H1 (cell line): ENCODE data around the gene HMCN1. TPM values are rescaled to one million over a fixed set of nuclear protein-coding genes. Genes with fewer than 3 reads are reported as not detected.

Experiments
- CTCF ChIA-PET: fragments of 300-600 bp; sonication (Branson Sonifier 250); formaldehyde crosslinking; loops from one replicate; lab custom pipeline; 2021; ENCODE audit not compliant: partially characterized antibody; lab: Charles Lee
- POLR2A ChIA-PET: fragments of 300-600 bp; sonication (Branson Sonifier 250); formaldehyde crosslinking; loops from one replicate; lab custom pipeline; 2021; ENCODE audit warnings: inconsistent platforms; ENCODE audit not compliant: partially characterized antibody; lab: Charles Lee
- DNase-seq, 2 experiments: peaks; one replicate each; pipeline versions ENCODE4 v3.0.0 to v3.0.0-alpha.2; 2010 to 2022; ENCODE audit warnings: low spot score in 2 of 2, low read depth in 1 of 2, mixed read lengths in 1 of 2
- FAIRE-seq: peaks from 2 replicates; lab custom pipeline; 2011; peaks lifted over from hg19 to GRCh38; lab: Jason Lieb, UNC
- H2AFZ ChIP-seq: 2 replicates; pipeline ENCODE4 v1.8.1; 2012; ENCODE audit warnings: low read length, inconsistent platforms
- H2AK5ac ChIP-seq: 2 replicates; pipeline ENCODE4 v1.6.1; 2013; ENCODE audit warnings: low read depth, low read length
- H2BK120ac ChIP-seq: replicated peaks from 2 replicates; pipeline ENCODE3; 2013; ENCODE audit warnings: low read depth, low read length, inconsistent platforms
- H2BK12ac ChIP-seq: 2 replicates; pipeline ENCODE4 v1.6.1; 2013; ENCODE audit warnings: low read depth, low read length
- H2BK15ac ChIP-seq: 2 replicates; pipeline ENCODE4 v1.6.1; 2013; ENCODE audit warnings: low read length
- H2BK20ac ChIP-seq: 2 replicates; pipeline ENCODE4 v1.6.1; 2013; ENCODE audit warnings: low read length
- H2BK5ac ChIP-seq: 2 replicates; pipeline ENCODE4 v1.6.1; 2013; ENCODE audit warnings: low read depth, low read length
- H3K14ac ChIP-seq: 2 replicates; pipeline ENCODE4 v1.6.1; 2013; ENCODE audit warnings: inconsistent platforms; ENCODE audit not compliant: insufficient read length
- H3K18ac ChIP-seq: 2 replicates; pipeline ENCODE4 v1.6.1; 2013; ENCODE audit warnings: low read length; ENCODE audit errors: extremely low read depth
- H3K23ac ChIP-seq: 2 replicates; pipeline ENCODE4 v1.6.1; 2013; ENCODE audit warnings: inconsistent platforms; ENCODE audit not compliant: insufficient read length
- H3K23me2 ChIP-seq: 2 replicates; pipeline ENCODE4 v1.6.1; 2013; ENCODE audit warnings: low read depth, low read length
- H3K27ac ChIP-seq: 2 replicates; pipeline ENCODE4 v1.6.1; 2011; ENCODE audit warnings: low read depth, low read length, inconsistent platforms
- H3K27me3 ChIP-seq, 4 experiments: replicated peaks in 1 of 4; 1 replicate in 1 of 4; 2 replicates in 3 of 4; pipeline versions ENCODE4 v1.6.1 to v1.8.1; 2011 to 2013; ENCODE audit warnings: low read length in 3 of 4, mild to moderate bottlenecking in 3 of 4, inconsistent platforms in 2 of 4, mixed read lengths in 2 of 4, moderate library complexity in 1 of 4; ENCODE audit not compliant: control insufficient read depth in 3 of 4, insufficient read depth in 3 of 4; ENCODE audit errors: extremely low read depth in 1 of 4
- H3K36me3 ChIP-seq, 4 experiments: 2 replicates each; pipeline versions ENCODE4 v1.6.1 to v1.8.1; 2011 to 2013; ENCODE audit warnings: mild to moderate bottlenecking in 4 of 4, low read length in 3 of 4, moderate library complexity in 2 of 4, control low read depth in 1 of 4, inconsistent platforms in 1 of 4; ENCODE audit not compliant: insufficient read depth in 4 of 4, control insufficient read depth in 2 of 4
- H3K4ac ChIP-seq: replicated peaks from 2 replicates; pipeline ENCODE3; 2013; ENCODE audit warnings: low read length, low read depth, mixed read lengths, inconsistent platforms; ENCODE audit not compliant: insufficient read length
- H3K4me1 ChIP-seq, 4 experiments: replicated peaks in 1 of 4; 1 replicate in 1 of 4; 2 replicates in 3 of 4; pipeline versions ENCODE4 v1.6.1 to v1.8.1; 2011 to 2013; ENCODE audit warnings: low read length in 3 of 4, inconsistent platforms in 2 of 4, mixed read lengths in 1 of 4; ENCODE audit not compliant: insufficient read depth in 4 of 4, control insufficient read depth in 3 of 4
- H3K4me2 ChIP-seq, 2 experiments: 2 replicates each; pipeline versions ENCODE4 v1.6.1 to v1.8.1; 2011 to 2013; ENCODE audit warnings: low read depth in 2 of 2, low read length in 2 of 2, control low read depth in 1 of 2, inconsistent platforms in 1 of 2, mild to moderate bottlenecking in 1 of 2; ENCODE audit not compliant: insufficient read depth in 1 of 2
- H3K4me3 ChIP-seq, 4 experiments: fragments of 200-600, 300-600 bp in 1 of 4; sonication (generic), shearing (Covaris generic), sonication (Bioruptor Twin) in 1 of 4; 2 replicates each; pipeline versions ENCODE4 v1.5.1 to v1.8.1; 2011 to 2016; ENCODE audit warnings: low read length in 4 of 4, low read depth in 3 of 4, control low read depth in 2 of 4, inconsistent platforms in 2 of 4, mild to moderate bottlenecking in 2 of 4, mixed read lengths in 1 of 4, moderate library complexity in 1 of 4; ENCODE audit not compliant: insufficient read depth in 2 of 4; ENCODE audit errors: extremely low read depth in 1 of 4
- H3K56ac ChIP-seq: replicated peaks from 2 replicates; pipeline ENCODE3; 2013; ENCODE audit warnings: low read depth, mild to moderate bottlenecking, mixed read lengths, low read length, inconsistent platforms; ENCODE audit not compliant: insufficient read length
- H3K79me1 ChIP-seq: 2 replicates; pipeline ENCODE4 v1.6.1; 2013; ENCODE audit warnings: low read depth, low read length, control low read depth
- H3K79me2 ChIP-seq, 2 experiments: 2 replicates each; pipeline versions ENCODE4 v1.6.1 to v1.8.1; 2012 to 2013; ENCODE audit warnings: low read length in 2 of 2, mild to moderate bottlenecking in 2 of 2, inconsistent platforms in 1 of 2; ENCODE audit not compliant: insufficient read depth in 2 of 2, control insufficient read depth in 1 of 2
- H3K9ac ChIP-seq, 4 experiments: replicated peaks in 1 of 4; 1 replicate in 1 of 4; 2 replicates in 3 of 4; pipeline versions ENCODE4 v1.6.1 to v1.8.1; 2011 to 2013; ENCODE audit warnings: low read depth in 3 of 4, low read length in 3 of 4, control low read depth in 2 of 4, mild to moderate bottlenecking in 2 of 4, moderate library complexity in 2 of 4, inconsistent platforms in 1 of 4; ENCODE audit errors: extremely low read depth in 1 of 4
- H3K9me3 ChIP-seq, 2 experiments: 2 replicates each; pipeline versions ENCODE4 v1.6.1 to v1.8.1; 2012 to 2013; ENCODE audit warnings: mild to moderate bottlenecking in 2 of 2, moderate library complexity in 2 of 2, control low read depth in 1 of 2, inconsistent platforms in 1 of 2, low read depth in 1 of 2, low read length in 1 of 2, mixed read lengths in 1 of 2; ENCODE audit not compliant: insufficient read depth in 2 of 2
- H4K20me1 ChIP-seq, 2 experiments: replicated peaks in 1 of 2; 2 replicates each; pipeline versions ENCODE3 to v1.8.1; 2011 to 2013; ENCODE audit warnings: inconsistent platforms in 2 of 2, low read length in 2 of 2, mild to moderate bottlenecking in 1 of 2; ENCODE audit not compliant: insufficient read depth in 2 of 2, control insufficient read depth in 1 of 2
- H4K5ac ChIP-seq: 2 replicates; pipeline ENCODE4 v1.6.1; 2013; ENCODE audit warnings: low read length, low read depth, mixed read lengths, inconsistent platforms; ENCODE audit not compliant: insufficient read length
- H4K8ac ChIP-seq: 2 replicates; pipeline ENCODE4 v1.8.0; 2013; ENCODE audit warnings: mild to moderate bottlenecking, moderate library complexity, low read length, inconsistent platforms; ENCODE audit not compliant: insufficient read depth; ENCODE audit errors: extremely low read depth
- H4K91ac ChIP-seq: replicated peaks from 2 replicates; pipeline ENCODE3; 2013; ENCODE audit warnings: low read length, mixed read lengths, inconsistent platforms; ENCODE audit not compliant: insufficient read length
- KDM5A ChIP-seq: fragments of 200-600 bp; IDR thresholded peaks from 2 replicates; pipeline ENCODE4 v1.7.1; 2012; ENCODE audit warnings: mild to moderate bottlenecking, low read length, inconsistent platforms, mixed read lengths
- POU5F1 ChIP-seq: IDR thresholded peaks from 2 replicates; pipeline ENCODE4 v1.6.1; 2011; ENCODE audit warnings: low read depth, mild to moderate bottlenecking, low read length, moderate library complexity
- RFX5 ChIP-seq: IDR thresholded peaks from 2 replicates; pipeline ENCODE4 v1.6.1; 2011; ENCODE audit warnings: low read depth, low read length, improper control_type of control experiment, borderline replicate concordance
- RXRA ChIP-seq: IDR thresholded peaks from 2 replicates; pipeline ENCODE4 v1.6.1; 2011; ENCODE audit warnings: low read depth, mild to moderate bottlenecking, low read length, moderate library complexity; ENCODE audit not compliant: insufficient read depth
- SIX5 ChIP-seq: IDR thresholded peaks from 2 replicates; pipeline ENCODE4 v1.6.1; 2011; ENCODE audit warnings: mild to moderate bottlenecking, low read depth, low read length
- WGBS, 2 experiments: shearing (Covaris generic) in 1 of 2; methylation state at CpG; one replicate each; pipeline versions ENCODE4 v1.1.6 to v1.1.7; 2013 to 2015; ENCODE audit warnings: low lambda C conversion rate in 2 of 2, mixed read lengths in 2 of 2, inconsistent platforms in 1 of 2, low coverage in 1 of 2, missing lambda C conversion rate in 1 of 2; ENCODE audit not compliant: insufficient replicate concordance in 2 of 2, insufficient coverage in 1 of 2, insufficient read length in 1 of 2; ENCODE audit errors: extremely low coverage in 1 of 2, missing lambda C conversion rate in 1 of 2; 5-methylcytosine and 5-hydroxymethylcytosine counted together
- polyA plus RNA-seq, 7 experiments: library from polyadenylated mRNA; depleted of rRNA in 3 of 7; stranded (reverse) in 5 of 7; unstranded in 2 of 7; fragments of >200 nt in 5 of 7; fragments of 200-250 nt in 2 of 7; gene quantifications; 1 replicate in 5 of 7; 2 replicates in 1 of 7; 4 replicates in 1 of 7; pipeline versions ENCODE4 v1.2.1 to v1.2.3, GENCODE V29; 2011 to 2013; ENCODE audit warnings: missing spikeins in 2 of 7, mixed read lengths in 2 of 7
- total RNA-seq: library from RNA; stranded (reverse); fragmentation: NEBNext Ultra II Directional; extraction: Animal tissue kit (Norgen Biotek cat#: 25700); gene quantifications from 2 replicates; pipeline ENCODE4 v1.2.1, GENCODE V29; 2021

HMCN1 gene
- total and polyA plus RNA-seq, 2 of the 8 experiments (the other 6 are each of a cell fraction or from before 2014, with no cell fraction given) = 13.8 to 14.6 TPM

DNA sequence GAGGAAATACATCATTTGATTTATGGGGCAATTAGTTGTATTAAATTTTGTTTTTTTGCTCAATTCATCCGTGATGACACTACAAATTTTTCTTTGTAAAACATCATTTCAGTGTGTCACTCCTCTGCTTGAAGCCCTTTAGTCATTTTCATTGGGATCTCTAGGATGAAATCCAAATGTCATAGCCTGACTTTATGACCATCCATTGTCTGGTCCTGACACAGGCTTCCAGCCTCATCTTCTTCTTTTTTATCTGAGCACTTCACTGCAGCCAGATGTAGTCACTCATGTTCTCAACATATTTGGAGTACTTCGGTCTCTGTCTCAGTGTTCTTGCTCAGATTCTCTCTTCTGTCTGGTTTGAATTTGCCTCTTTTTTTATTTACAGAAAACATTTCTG lies 173.1 kb downstream of the HMCN1 start:
- no peak overlapping the region for H2BK15ac ChIP-seq
- no peak for TF ChIP-seq RXRA
- TF ChIP-seq POU5F1 = no peak
- no peak for TF ChIP-seq KDM5A
- no peak for TF ChIP-seq SIX5
- no peak for TF ChIP-seq RFX5
- POLR2A ChIA-PET = interaction anchor here (0.9 kb wide), 1 partner anchor 12 kb away, joined by 4 read pairs; no protein-coding TSS in a partner anchor
- H2BK12ac ChIP-seq = no peak overlapping the region
- no peak overlapping the region for H2AFZ ChIP-seq
- no peak overlapping the region for H3K9ac ChIP-seq
- peaks cover 0 to 7% (median 4%) of the 10 kb centered on the region in 4 experiments; a peak in 4 of 7 replicates for H3K4me1 ChIP-seq
- H3K23ac ChIP-seq = no peak overlapping the region
- H3K4me3 ChIP-seq = no peak overlapping the region
- H3K18ac ChIP-seq = no peak overlapping the region
- H4K8ac ChIP-seq = no peak overlapping the region
- H3K27ac ChIP-seq = no peak overlapping the region
- FAIRE-seq = no peak
- H3K23me2 ChIP-seq = no peaks in the 10 kb centered on the region
- H3K36me3 ChIP-seq = no peaks in the 10 kb centered on the region
- H4K5ac ChIP-seq = no peak overlapping the region
- no peak overlapping the region for H3K56ac ChIP-seq
- H3K9me3 ChIP-seq = no peaks in the 10 kb centered on the region
- no peak overlapping the region for H2BK20ac ChIP-seq
- H4K91ac ChIP-seq = no peak overlapping the region
- no peaks in the 10 kb centered on the region for H3K79me2 ChIP-seq
- no peaks in the 10 kb centered on the region for H3K27me3 ChIP-seq
- H2BK120ac ChIP-seq = no peak overlapping the region
- WGBS, 2 experiments = 95% methylated on average over 2 of the region's 2 CpGs; no CpG with 5 or more reads in 1 of the 2 experiments
- H2BK5ac ChIP-seq = no peak overlapping the region
- H2AK5ac ChIP-seq = no peak overlapping the region
- no peak for DNase-seq
- no peak overlapping the region for H3K4me2 ChIP-seq
- H4K20me1 ChIP-seq = no peaks in the 10 kb centered on the region
- no peak overlapping the region for H3K4ac ChIP-seq
- no peaks in the 10 kb centered on the region for H3K79me1 ChIP-seq
- no peak overlapping the region for H3K14ac ChIP-seq
- CTCF ChIA-PET = no interaction called here
